GM20000 (cell line): ENCODE measurements around the gene CNTNAP5.

Experiments used
- DNase-seq: peaks from one replicate; pipeline ENCODE4 v3.0.0; 2012; ENCODE audit warnings: low spot score
- TF ChIP-seq, protein P1 (sequence below): IDR thresholded peaks from 2 replicates; pipeline ENCODE4 v1.5.1; 2012; ENCODE audit warnings: mild to moderate bottlenecking, control low read depth; ENCODE audit errors: extremely low read depth, missing control alignments

The CNTNAP5 gene

GRCh38 chr2:124559236-124559635 is 534.1 kb downstream of the CNTNAP5 start:
- no peak for DNase-seq
- TF ChIP-seq, protein P1, sequence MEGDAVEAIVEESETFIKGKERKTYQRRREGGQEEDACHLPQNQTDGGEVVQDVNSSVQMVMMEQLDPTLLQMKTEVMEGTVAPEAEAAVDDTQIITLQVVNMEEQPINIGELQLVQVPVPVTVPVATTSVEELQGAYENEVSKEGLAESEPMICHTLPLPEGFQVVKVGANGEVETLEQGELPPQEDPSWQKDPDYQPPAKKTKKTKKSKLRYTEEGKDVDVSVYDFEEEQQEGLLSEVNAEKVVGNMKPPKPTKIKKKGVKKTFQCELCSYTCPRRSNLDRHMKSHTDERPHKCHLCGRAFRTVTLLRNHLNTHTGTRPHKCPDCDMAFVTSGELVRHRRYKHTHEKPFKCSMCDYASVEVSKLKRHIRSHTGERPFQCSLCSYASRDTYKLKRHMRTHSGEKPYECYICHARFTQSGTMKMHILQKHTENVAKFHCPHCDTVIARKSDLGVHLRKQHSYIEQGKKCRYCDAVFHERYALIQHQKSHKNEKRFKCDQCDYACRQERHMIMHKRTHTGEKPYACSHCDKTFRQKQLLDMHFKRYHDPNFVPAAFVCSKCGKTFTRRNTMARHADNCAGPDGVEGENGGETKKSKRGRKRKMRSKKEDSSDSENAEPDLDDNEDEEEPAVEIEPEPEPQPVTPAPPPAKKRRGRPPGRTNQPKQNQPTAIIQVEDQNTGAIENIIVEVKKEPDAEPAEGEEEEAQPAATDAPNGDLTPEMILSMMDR = no peak

DNA sequence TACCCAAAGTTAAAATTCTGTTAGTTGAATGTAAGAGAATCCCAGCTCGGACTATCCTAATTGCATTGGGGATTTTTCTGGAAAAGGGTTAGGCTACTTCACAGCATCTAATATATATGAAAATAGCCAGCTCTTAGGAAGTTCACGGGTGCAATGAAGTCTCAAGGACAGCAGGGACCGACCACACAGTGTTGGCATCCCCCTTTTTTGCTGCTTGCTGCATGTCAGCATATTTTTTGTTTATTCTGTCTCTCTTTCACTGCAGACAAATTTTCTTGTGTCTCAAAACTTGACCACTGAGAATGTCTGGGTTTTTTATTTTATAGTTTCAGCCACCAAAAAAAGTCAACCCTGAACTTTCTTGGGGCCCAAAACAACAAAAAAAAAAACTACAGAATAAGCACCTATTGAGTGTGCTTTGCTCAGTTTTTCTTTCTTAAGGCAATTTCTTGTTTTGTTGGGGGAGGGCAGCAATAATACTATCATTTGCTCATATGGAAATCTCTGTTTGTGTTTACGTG is 535.6 kb downstream of the CNTNAP5 start:
- no peak for DNase-seq
- TF ChIP-seq, protein P1 = no peak

- no peak for DNase-seq
- TF ChIP-seq, protein P1 = no peak
These were observed 536.4 kb downstream of the CNTNAP5 start for GRCh38 chr2:124561486-124561885.

- no peak for DNase-seq
- TF ChIP-seq, protein P1 = no peak
These were observed 538.3 kb downstream of the CNTNAP5 start for GRCh38 chr2:124563426-124563825.

DNA sequence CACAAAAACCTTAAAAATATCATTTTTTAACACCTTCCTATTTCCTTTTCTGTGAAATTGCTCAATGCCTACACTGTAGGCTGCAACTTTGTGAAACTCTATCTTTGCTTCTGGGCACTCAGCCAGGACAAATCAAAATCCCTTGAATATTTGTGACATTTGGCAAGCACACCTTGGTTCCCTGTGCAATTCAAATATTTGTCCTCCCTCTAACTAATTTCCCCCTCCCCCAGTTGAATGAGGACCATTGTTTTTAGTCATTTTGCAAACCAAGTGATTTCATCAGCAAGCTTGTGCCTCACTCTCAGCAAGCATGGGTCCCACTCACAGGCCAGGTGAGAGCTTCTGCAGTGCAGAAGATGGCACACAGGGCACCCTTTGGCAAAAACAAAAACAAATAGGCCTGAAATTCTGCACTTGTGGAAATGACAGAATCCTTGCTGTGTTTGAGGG is 541.5 kb downstream of the CNTNAP5 start:
- no peak for DNase-seq
- TF ChIP-seq, protein P1 = no peak

GRCh38 chr2:124570872-124571271 is 545.8 kb downstream of the CNTNAP5 start:
- TF ChIP-seq, protein P1 = no peak

DNA sequence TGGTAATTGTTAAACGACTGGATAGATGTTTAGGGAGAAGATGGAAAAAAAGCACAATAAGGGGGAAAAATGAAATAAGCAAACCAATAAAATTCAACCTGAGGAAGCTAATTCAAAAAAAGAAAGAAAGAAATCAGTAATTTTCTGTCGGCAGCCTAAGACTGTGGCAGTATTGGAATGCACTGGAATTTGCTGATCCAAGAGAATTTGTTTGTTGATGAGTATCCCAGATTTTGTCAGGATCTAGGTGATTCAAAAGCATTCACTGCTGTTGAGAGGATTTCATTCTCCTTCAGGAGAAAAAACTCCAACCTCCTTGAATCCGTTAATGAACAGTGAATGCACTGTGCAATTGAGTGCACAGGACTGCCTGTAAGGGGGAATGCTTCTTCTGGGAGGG is 546.7 kb downstream of the CNTNAP5 start:
- DNase-seq = no peak
- TF ChIP-seq, protein P1 = no peak

More at GRCh38 chr2:124570872-124571271, 545.8 kb downstream of the CNTNAP5 start:
- DNase-seq = no peak
